ENCODE results near the gene TTC12.

Gene TTC12

GRCh38 chr11:113376156-113376555 is 61.8 kb downstream of the TTC12 start:
- no peak for DNase-seq (ENCODE audit: low spot score)

DNA sequence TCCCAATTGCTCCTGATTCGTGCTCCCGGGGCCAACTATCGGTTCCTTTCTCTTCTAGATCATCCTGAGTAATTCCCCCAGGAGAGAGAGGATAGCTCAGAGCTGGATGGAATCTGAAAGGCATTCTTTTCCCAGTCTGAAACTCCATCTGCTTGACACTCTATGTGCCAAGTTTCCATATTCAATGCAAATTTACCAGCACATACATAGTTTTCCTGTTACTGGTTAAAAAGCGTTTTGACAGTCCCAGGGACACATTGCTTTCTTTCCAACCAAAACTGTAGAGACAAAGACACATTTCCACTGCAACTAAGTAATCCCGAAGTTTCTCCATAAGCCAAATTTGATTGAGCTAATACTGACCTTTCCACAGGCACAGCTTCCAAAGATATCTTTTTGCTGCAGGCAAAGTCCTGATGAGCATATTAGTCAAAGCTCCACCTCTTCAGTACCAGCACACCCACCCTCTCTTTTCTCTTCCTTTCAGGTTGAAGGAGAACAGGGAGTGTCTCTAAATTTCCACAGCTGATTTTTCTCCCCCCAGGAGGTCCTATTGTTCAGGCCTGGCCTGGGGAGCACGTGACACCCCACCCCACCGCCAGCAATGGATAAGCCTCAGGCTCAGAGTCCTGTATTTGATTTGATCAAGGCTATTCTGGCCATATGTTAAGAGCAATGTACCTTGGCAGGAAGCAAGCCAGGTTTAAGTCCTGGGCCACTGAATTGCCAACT is 63.5 kb downstream of the TTC12 start:
- DNase-seq (ENCODE audit: low spot score), result no peak

DNA sequence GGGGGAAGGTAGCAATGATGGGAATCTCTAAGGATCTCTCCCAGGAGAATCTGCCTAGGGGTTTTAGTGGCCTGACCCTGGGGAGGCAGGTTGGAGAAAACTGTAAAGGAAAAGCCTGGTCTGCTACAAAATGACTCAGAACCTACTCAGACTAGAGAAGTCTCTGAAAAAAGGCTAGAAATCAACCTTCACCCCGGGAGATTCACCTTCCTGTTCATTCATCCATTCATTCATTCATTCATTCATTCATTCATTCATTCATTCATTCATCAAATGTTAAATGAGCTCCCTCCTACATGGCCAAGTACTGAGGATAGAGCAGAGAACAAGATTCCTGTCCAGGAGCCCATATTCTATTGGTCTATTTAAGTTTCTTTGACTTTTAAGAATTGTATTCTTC is 64.3 kb downstream of the TTC12 start:
- no peak for DNase-seq (ENCODE audit: low spot score)

DNA sequence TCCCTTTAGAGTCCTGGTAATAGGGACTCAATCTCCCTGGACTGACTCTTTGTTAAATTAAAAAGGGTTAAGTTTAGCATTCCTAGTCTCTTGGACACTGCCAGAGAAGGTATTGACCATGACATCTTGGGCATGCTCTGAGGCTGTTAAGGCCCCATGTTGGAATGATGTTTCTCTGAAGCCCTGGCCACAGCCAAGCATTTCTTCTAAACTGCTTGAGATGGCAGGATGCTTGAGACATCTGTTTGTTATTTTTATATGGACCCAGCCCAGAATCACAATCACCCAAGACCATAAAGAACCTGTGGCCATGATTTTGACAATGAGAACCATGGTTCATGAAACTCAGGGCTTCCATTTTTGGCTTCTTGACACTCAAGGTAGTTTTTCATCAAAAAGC is 67.7 kb downstream of the TTC12 start:
- DNase-seq (ENCODE audit: low spot score), result no peak

DNA sequence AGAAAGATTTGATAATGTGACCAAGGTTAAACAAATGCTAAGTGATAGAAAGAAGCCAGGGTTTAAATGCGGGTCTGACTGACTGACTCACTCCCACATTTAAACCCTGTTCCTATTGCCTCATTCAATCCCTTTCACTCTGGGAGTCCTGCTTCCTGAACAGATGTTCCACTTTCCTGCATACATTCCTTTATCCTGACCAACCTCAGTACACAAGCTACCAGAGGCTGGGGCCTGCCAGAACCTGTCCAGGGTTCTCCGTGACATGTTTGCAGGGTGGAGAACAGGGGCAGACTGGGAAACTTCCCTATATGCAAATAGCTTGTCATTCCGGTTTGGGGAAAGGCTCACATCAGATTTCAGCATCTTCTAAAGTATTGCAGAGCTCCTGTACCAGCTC is 70.2 kb downstream of the TTC12 start:
- DNase-seq (ENCODE audit: low spot score), result no peak

DNA sequence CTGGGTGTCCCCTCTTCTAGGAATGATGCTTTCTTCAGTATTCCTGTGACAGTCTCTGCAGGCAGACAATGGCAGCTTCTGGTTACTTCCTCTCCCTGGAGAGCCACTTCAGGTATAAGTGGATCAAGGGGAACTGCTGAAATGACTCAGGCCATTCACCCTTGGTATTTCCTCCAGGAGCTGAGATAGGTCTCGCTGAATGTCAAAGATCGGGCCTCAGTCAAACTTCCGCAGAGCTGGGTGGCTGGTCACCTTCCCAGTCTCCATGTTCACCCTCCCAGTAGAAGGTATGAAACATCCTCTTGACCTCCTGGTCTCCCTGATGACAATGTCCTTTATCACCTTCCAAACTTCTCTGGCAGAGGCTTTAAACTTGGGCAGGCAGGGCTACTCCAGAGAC is 71.4 kb downstream of the TTC12 start:
- DNase-seq (ENCODE audit: low spot score), result no peak

DNA sequence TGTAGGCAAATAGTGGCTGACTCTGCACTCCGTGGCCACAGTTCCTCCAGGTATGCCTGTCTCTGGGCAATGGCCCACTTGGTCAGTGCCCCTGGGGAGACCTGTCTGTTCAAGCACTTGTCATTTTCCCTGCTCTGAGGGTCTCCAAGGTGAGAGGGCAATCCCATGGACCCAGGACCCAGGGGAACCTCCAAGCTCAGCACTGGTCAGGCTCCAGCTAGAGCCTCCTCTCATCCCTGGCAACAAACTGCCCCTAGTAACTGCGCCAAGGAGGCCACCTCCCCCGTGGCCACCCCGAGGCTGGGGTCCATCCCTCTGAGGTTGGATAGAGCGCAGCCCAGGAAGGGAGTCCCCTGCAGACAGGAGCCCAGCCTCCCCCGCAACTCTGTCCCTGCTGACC is 72.5 kb downstream of the TTC12 start:
- no peak for DNase-seq (ENCODE audit: low spot score)

DNA sequence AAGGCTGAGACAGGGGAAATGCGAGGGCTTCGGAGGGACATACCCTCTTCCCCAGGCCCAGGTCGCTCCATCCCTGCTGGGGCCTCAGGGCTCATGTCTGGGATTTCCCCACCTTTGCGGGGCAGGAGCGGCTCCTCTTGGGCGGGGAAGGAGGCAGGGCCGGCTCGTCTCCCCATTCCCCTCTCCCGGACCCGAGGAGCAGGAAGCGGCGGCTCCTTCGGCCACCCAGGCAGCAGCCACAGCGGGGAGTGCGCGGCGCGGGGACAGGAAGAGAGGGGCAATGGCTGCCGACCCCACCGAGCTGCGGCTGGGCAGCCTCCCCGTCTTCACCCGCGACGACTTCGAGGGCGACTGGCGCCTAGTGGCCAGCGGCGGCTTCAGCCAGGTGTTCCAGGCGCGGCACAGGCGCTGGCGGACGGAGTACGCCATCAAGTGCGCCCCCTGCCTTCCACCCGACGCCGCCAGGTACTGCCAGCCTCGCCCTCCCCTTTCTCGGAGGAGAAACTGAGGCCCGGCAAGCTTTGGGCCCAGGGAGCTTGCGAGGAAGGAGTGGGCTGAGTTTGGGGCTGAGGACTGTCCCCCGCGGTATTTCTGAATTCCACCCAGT is 73.3 kb downstream of the TTC12 start, which contains the start of gene ANKK1:
Gene ANKK1 (plus strand): TSS at position 175 of the 607 bp plus-strand sequence. CDS start 106 bp downstream, at position 281.
- no peak for DNase-seq (ENCODE audit: low spot score)

- no peak for DNase-seq (ENCODE audit: low spot score)
Observed at GRCh38 chr11:113389272-113389671, 74.9 kb downstream of the TTC12 start.

DNA sequence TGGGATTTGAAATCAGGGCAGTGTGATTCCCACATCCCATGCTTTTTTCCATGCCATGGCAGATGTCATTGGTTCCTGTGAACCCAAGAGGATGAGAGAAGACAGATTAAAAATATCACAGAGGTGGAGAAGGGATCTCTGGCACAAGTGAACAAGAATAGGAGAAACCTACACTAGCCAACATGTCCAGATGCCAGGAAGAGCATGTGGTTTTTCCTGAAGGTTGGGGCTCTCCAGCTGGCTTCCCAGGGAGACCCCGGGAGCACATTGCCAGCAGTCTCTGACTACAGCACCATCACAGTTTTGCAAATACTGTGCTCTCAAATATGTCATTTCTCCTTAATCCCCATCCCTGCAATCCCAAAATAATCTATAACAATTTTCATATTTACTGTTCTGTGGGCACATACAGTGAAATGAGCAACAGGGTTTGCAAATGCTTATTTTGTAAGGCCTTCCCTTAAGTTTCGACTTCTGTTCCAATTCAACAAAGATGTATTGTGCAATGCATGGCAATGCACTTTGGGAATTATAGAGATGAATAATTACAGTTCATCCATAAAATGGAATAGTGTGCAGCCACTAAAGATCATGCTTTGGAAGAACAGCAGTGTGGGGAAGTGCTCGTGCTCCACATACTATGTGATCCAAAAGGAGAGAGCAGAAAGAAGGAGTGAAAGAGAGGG is 78.0 kb downstream of the TTC12 start:
- DNase-seq (ENCODE audit: low spot score), result no peak

DNA sequence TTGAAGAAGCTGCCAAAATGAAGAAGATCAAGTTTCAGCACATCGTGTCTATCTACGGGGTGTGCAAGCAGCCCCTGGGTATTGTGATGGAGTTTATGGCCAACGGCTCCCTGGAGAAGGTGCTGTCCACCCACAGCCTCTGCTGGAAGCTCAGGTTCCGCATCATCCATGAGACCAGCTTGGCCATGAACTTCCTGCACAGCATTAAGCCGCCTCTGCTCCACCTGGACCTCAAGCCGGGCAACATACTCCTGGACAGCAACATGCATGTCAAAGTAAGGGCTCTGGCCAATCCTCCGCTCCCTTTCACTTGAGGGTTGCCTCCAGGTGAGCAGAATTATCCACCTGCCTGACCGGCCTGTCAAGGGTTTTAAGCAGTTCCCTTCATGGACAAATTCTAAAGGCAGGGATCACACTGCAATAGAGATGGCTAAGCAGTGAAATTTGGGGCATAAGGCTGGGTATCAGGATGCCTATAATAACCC is 79.2 kb downstream of the TTC12 start:
- no peak for DNase-seq (ENCODE audit: low spot score)

DNA sequence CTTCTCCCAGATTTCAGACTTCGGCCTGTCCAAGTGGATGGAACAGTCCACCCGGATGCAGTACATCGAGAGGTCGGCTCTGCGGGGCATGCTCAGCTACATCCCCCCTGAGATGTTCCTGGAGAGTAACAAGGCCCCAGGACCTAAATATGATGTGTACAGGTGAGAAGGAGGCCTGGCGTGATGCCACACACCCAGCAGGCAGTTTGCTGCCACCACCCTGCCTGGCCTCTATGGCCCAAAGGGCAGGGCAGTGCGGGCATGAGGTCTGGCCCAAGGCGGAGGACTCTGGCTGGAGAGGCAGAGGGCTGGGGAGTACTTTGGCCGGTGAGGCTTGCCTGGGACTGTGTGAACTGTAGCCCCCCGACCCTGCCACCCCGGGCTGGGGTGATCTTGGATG is 80.5 kb downstream of the TTC12 start:
- DNase-seq (ENCODE audit: low spot score), result no peak

DNA sequence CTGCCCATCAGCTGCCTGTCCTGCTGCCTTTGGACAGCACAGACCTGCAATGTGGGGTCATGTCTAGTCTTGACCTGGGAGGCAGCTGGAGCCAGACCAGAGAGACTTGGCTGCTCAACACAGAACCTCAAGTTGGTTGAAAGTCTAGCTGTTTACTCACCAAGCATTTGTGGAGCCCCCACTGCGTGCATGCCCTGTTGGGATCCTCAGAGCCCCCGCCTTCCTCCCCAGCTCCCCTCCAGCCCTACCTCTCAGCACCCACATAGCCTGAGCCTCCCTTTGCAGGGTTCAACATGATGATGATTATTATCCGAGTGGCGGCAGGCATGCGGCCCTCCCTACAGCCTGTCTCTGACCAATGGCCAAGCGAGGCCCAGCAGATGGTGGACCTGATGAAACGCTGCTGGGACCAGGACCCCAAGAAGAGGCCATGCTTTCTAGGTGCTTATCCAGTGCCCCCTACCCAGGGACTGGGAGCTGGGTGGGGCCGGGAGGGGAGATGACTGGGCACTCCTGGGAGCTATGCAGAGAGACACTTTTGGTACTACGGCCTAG is 81.5 kb downstream of the TTC12 start:
- DNase-seq (ENCODE audit: low spot score), result no peak

DNA sequence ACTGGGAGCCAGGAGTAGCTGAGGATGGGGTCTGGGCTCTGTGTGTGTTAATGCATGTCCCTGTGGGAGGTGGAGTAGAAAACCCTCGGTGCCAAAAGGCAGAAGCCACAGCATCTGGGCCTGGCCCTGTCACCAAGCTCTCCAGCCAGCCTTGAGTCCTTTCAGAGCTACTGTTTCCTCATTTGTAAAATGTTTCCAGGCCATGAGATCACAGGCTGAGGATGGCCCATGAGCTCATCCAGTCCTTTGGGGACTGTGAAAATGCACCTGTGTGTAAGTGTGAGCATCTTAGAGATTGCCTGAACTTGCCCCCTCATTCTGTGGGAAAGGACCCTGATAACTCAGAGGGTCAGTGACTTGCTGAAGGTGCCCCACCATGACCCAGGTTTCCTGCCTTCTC is 82.3 kb downstream of the TTC12 start:
- DNase-seq (ENCODE audit: low spot score), result no peak

GRCh38 chr11:113397212-113397611 is 82.8 kb downstream of the TTC12 start:
- no peak for DNase-seq (ENCODE audit: low spot score)

DNA sequence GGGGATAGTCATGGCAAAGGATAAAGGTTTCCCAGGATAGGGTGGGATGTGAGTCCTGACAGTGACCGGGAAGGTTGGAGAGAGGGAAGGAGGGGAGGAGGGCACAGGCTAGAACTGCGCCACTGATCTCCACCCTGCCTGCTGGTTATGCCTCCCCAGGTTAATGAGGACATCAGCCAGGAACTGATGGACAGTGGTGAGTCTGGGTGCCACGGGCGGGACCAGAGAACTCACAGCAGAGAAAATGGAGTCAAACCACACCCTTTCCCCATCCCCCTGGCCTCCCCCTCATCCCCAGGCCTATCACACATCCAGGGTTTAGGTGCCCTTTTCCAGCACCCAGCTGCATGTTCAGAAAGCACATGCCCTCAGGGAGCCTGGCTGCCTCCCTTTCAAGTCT is 83.4 kb downstream of the TTC12 start:
- no peak for DNase-seq (ENCODE audit: low spot score)

- no peak for DNase-seq (ENCODE audit: low spot score)
Observed at GRCh38 chr11:113398669-113399430, 84.5 kb downstream of the TTC12 start.

DNA sequence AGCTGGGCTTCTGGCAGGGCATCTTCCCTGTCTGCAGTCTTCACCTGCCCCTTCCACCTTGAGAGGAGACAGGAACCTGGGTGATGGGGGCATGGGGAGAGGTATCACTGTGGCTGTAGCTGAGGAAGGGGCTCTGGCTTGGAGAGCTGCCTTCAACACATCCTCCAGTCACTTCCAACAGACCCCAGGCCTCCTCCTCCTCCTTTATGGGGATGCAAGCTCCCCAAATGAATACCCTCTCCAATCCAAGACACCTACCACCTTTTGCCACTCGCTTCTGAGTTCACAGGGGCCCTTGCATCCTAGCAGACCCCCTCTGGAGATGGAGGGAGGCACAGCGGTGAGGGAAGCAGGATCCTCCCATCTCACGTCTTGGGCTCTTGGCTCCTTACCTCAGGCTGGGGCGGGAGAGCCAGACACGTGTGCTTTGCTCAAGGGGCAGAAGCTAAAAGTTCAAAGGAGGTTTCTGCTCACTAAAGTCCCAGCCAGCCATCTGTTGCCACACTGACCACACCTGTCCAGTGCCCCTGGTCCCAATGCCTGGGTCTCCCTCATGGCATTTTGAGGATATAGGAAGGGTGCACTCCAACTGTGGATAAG is 86.3 kb downstream of the TTC12 start:
- no peak for DNase-seq (ENCODE audit: low spot score)

GRCh38 chr11:113401718-113402117 is 87.3 kb downstream of the TTC12 start:
- DNase-seq (ENCODE audit: low spot score), result no peak

- no peak for DNase-seq (ENCODE audit: low spot score)
Observed at GRCh38 chr11:113404859-113405430, 90.6 kb downstream of the TTC12 start.

DNA sequence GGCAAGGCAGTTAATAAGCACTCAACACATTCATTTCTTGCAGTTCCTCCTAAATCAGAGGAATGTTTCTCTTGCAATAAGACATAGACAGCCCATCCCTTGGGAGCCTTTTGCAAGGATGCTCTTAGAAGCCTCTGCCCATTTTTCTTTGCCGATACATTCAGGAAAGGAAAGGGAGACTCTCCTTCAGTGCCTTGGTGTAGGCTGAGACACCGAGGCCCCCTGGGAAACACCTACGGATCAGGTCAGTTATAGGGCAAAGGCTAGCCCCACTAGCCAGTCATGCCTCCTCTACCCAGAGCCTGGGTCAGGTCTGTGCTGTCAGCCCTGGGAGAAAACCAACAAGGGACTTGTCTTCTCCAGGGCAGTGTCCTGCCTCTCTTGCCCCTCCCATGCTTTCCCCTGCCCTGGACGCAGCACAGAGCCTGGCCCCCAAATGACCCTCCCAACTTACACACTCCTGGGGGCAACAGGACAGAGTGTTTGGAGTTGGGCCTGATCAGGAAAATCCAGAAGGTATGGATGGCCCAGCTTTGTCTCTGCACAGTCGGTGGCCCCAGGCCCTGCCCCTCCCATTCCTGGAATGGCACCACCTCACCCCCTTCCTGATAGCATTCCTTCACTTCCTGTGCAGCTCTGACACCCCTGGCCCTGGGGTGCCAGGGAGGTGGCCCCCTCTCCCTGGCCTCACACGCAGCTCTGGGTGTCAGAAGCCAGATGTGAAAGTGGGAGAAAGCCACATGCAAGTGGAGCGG is 91.5 kb downstream of the TTC12 start:
- no peak for DNase-seq (ENCODE audit: low spot score)
